Activated naive CD8-positive, alpha-beta T cell treated with anti-CD3 and anti-CD28 coated beads, Interleukin-2, amount 10 ng/mL, durations not matched to agents 7 days and 5 days (primary cell): ENCODE data around the gene BID. TPM values are rescaled to one million over a fixed set of nuclear protein-coding genes. Genes with fewer than 3 reads are reported as not detected.
A peak's percentile ranks its signal among the peaks of the same experiment; 100 is the strongest.
"Not testable (repeated sequence)": the region's sequence is repeated elsewhere in the genome, so short reads cannot be mapped to it uniquely, and the experiment has no call there.

Source experiments
- ATAC-seq: fragments of 150-1000 bp; cut with Tn5 transposase; one replicate; pipeline ENCODE4 v1.10.0; 2021; ENCODE audit warnings: low read depth, moderate library complexity
- POLR2A ChIA-PET: fragments of 350-600 bp; sonication (Branson Sonifier 250); formaldehyde crosslinking; loops from one replicate; lab custom pipeline; 2021; ENCODE audit warnings: antibody characterized with exemption; lab: Charles Lee
- DNase-seq: peaks from one replicate; pipeline ENCODE4 v3.0.0; 2021
- H3K27ac Mint-ChIP-seq: one replicate; pipeline ENCODE4 v1.8.0; 2022; ENCODE audit warnings: mild to moderate bottlenecking, mixed read lengths
- H3K27me3 Mint-ChIP-seq: one replicate; pipeline ENCODE4 v1.8.0; 2022; ENCODE audit warnings: mild to moderate bottlenecking, moderate library complexity, mixed read lengths
- H3K36me3 Mint-ChIP-seq: one replicate; pipeline ENCODE4 v1.8.0; 2021; ENCODE audit warnings: mild to moderate bottlenecking, mixed read lengths
- H3K4me1 Mint-ChIP-seq: one replicate; pipeline ENCODE4 v1.8.0; 2021; ENCODE audit warnings: mixed read lengths
- H3K4me3 Mint-ChIP-seq: one replicate; pipeline ENCODE4 v1.8.0; 2022; ENCODE audit warnings: mild to moderate bottlenecking, moderate library complexity, mixed read lengths
- H3K9me3 Mint-ChIP-seq: one replicate; pipeline ENCODE4 v1.8.0; 2021; ENCODE audit warnings: mixed read lengths
- total RNA-seq, 2 experiments: library from RNA; stranded (reverse); gene quantifications; one replicate each; pipeline ENCODE4 v1.2.3, GENCODE V29; 2021

BID gene
- total RNA-seq, 2 experiments from 2014 or later = 33.6 to 35.6 TPM

DNA sequence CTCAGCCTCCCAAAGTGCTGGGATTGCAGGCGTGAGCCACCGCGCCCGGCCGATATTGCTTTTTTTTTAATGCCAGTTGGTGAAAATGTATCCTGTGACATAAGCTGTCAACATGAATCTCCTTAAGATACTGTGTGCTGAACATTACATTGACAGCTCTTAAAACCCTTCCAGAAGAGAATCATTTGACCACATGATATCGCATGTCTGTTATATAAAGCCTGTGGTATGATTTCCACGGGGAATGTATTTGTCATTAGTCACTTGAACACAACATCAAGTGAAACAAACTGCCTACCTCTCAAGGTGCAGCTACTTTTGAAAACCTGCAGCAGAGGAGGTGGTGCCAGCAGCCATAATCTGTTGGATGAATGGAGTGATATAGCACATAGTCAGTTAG is 68.7 kb downstream of the BID start:
- no peak for DNase-seq
- peaks cover 22% of the 10 kb centered on the region for H3K36me3 Mint-ChIP-seq
- H3K4me3 Mint-ChIP-seq = no peak overlapping the region
- peaks cover 11% of the 10 kb centered on the region for H3K4me1 Mint-ChIP-seq
- no peak for ATAC-seq
- peak overlapping the region; percentile 58 for H3K27ac Mint-ChIP-seq
- no peaks in the 10 kb centered on the region for H3K27me3 Mint-ChIP-seq
- POLR2A ChIA-PET = interaction anchor here (0.7 to 0.9 kb wide), 2 partner anchors 56 to 67 kb away, joined by 3 to 7 read pairs; partner anchors contain the start of gene BCL2L13
- H3K9me3 Mint-ChIP-seq = no peaks in the 10 kb centered on the region

DNA sequence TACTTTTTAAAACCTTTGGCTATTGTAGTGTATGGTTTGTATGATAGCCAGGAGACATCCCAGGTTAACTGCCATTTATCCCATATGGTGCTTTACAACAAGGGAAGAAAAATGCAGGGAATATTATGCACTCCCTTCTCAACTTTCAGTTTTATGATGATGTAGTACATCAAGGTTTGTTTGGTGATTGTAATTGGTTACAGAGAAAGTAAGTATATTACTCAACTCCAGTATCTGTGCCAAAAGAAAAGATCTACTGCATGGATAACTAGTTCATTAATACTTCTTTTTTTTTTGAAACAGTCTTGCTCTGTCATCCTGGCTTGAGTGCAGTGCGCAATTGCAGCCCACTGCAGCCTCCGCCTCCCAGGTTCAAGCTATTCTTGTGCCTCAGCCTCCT is 70.5 kb downstream of the BID start:
- ATAC-seq (no peak), DNase-seq (no peak)
- Mint-ChIP-seq H3K36me3 (peaks cover 19% of the 10 kb centered on the region), H3K27ac (no peak overlapping the region), H3K27me3 (no peaks in the 10 kb centered on the region), H3K9me3 (no peaks in the 10 kb centered on the region), H3K4me1 (peaks cover 13% of the 10 kb centered on the region), H3K4me3 (no peak overlapping the region)
- POLR2A ChIA-PET = no interaction called here

DNA sequence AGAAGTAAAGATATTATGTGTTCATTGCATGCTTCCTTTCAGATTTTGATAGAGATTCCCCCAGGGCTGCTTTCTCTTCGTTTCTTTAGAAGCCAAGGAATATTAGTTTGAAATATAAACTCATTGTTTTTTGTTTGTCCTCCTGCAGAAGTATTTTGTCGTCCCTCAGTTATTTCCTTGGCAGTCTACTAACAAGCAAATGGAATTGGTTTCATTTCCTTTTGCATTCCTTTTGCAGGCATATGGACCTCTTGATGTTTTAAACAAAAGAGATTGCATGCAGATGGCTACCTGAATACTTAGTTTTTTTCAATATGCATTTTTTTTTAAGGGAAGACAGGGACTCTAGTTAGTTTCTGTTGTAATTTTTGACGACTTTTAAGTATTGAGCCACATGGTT is 73.5 kb downstream of the BID start:
- Mint-ChIP-seq H3K4me1 (peaks cover 10% of the 10 kb centered on the region), H3K36me3 (peaks cover 17% of the 10 kb centered on the region), H3K27ac (no peak overlapping the region), H3K4me3 (no peak overlapping the region), H3K9me3 (no peaks in the 10 kb centered on the region), H3K27me3 (no peaks in the 10 kb centered on the region)
- DNase-seq (no peak), ATAC-seq (no peak)
- POLR2A ChIA-PET = no interaction called here

DNA sequence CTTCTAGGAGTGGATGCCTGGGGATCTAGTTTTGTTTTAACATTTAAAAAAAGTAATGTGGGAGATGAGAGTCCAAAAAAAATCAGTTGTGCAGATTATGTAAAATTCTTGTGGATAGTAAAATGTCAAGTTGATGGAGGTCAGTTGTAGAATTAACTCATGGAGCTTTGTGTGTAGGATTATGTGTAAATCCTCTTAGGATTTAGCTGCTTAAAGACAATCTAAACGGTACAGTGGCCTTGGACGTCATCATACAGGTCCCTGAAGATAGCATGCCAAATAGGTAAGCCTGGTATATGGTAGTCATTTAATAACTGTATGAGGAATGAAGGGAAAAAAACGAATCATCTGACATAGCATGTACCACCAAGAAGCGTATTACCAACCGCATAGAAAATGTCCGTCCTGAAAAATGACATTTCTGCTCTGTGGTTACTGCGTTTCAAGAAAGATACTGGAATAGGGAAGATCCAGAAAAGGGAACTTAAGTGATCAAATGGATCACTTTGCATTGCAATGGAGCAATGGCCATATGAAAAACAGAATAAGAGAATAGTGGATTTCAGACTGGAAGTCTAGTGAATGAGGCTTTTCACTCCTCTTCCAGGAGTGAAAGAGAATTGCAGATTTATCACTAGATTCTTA is 74.5 kb downstream of the BID start:
- DNase-seq (no peak), ATAC-seq (no peak)
- peaks cover 13% of the 10 kb centered on the region for H3K4me1 Mint-ChIP-seq
- no peak overlapping the region for H3K4me3 Mint-ChIP-seq
- H3K36me3 Mint-ChIP-seq = peaks cover 13% of the 10 kb centered on the region
- H3K27me3 Mint-ChIP-seq = no peaks in the 10 kb centered on the region
- no peaks in the 10 kb centered on the region for H3K9me3 Mint-ChIP-seq
- H3K27ac Mint-ChIP-seq = no peak overlapping the region
- POLR2A ChIA-PET = no interaction called here

DNA sequence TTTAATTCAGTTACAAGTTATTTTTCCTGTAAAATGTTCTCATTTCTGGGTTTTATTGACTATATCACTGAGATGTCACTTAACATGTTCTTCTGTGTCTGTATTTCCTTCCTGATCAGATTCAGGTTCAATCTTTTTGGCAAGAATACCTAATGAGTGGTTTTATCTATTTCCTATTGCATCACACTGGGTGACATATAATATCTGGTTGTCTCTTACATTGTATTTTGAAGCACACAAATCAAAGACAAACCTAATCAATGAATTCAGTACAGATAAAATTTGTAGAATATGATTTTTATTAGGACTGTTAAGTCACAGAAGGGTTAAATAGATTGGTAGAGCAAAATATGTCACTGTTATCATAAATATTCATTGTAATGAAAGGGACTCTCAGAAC is 75.3 kb downstream of the BID start:
- H3K9me3 Mint-ChIP-seq = peaks cover 1% of the 10 kb centered on the region
- H3K36me3 Mint-ChIP-seq = peaks cover 13% of the 10 kb centered on the region
- DNase-seq (no peak), ATAC-seq (no peak)
- H3K4me3 Mint-ChIP-seq = no peak overlapping the region
- H3K27ac Mint-ChIP-seq = peak overlapping the region; percentile 37
- H3K4me1 Mint-ChIP-seq = peaks cover 17% of the 10 kb centered on the region
- POLR2A ChIA-PET = no interaction called here
- H3K27me3 Mint-ChIP-seq = no peaks in the 10 kb centered on the region

DNA sequence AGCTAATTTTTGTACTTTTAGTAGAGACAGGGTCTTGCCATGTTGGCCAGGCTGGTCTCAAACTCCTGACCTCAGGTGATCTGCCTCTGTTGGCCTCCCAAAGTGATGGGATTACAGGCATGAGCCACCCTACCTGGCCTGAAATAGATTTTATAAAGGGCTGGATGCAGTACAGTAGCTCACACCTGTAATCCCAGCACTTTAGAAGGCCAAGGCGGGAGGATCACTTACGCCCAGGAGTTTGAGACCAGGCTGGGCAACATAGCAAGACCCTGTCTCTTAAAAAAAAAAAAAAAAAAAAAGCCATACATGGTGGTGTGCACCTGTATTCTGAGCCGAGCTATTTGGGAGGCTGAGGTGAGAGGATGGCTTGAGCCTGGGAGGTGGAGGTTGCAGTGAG is 76.0 kb downstream of the BID start:
- not testable (repeated sequence) for H3K4me3 Mint-ChIP-seq, DNase-seq, H3K9me3 Mint-ChIP-seq, H3K27me3 Mint-ChIP-seq, H3K27ac Mint-ChIP-seq, H3K36me3 Mint-ChIP-seq, ATAC-seq
- POLR2A ChIA-PET = interaction anchor here (0.6 kb wide), 1 partner anchor 52 kb away, joined by 3 read pairs; no protein-coding TSS in a partner anchor
- peaks cover 17% of the 10 kb centered on the region for H3K4me1 Mint-ChIP-seq

DNA sequence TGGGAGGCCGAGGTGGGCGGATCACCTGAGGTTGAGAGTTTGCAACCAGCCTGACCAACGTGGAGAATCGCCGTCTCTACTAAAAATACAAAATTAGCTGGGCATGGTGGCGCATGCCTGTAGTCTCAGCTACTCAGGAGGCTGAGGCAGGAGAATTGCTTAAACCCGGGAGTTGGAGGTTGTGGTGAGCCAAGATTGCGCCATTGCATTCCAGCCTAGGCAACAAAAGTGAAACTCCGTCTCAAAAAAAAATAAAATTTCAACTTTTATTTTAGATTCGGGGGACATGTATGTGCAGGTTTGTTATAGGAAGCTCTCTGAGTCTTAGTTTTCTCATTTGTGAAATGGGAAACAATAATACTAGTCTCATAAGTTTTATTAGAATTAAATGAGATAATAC is 77.1 kb downstream of the BID start:
- H3K27ac Mint-ChIP-seq, H3K4me3 Mint-ChIP-seq, ATAC-seq, DNase-seq, H3K36me3 Mint-ChIP-seq, POLR2A ChIA-PET, H3K27me3 Mint-ChIP-seq, H3K9me3 Mint-ChIP-seq: not testable (repeated sequence)
- H3K4me1 Mint-ChIP-seq = peaks cover 17% of the 10 kb centered on the region

DNA sequence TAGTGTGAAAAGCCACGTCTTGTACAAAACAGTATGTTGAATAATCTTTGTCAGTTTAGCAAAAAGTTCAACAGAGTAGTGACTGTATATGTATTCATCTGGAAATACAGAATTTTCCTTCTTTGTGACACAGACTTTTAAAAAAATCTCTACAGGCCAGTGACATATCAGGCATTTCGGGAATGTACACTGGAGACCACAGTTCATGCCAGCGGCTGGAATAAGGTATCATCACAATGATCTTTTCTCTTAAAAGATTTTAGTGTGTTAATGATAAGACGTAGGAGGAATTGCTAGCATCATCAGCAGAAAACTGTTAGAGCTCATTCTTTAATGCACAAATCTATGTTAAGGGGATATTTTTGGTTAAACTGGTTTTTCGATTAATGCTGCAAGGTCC is 78.3 kb downstream of the BID start:
- DNase-seq (no peak), ATAC-seq (no peak)
- POLR2A ChIA-PET = no interaction called here
- Mint-ChIP-seq H3K4me3 (no peak overlapping the region), H3K27me3 (no peaks in the 10 kb centered on the region), H3K4me1 (peaks cover 17% of the 10 kb centered on the region), H3K27ac (no peak overlapping the region), H3K9me3 (peaks cover 1% of the 10 kb centered on the region), H3K36me3 (peaks cover 9% of the 10 kb centered on the region)

DNA sequence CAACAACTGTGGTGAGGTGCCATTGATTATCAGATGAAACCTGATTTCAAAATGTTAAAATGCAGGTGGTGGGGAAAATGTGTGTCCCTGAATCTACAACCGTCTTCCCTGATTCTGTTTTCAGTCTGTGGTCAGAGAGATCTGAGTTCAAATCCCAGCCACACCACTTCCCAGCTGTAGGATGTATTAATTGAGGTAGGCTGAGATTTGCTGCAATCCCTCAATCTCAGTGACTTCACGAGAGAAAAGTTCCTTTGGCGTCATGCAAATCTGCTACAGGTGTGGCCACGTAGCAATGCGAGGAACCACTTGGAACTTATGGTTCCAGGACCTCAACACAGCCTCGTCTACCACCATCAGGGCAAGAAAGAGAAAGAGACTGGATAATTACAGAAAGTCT is 79.5 kb downstream of the BID start:
- DNase-seq (no peak), ATAC-seq (no peak)
- H3K27ac Mint-ChIP-seq = peak overlapping the region; percentile 30
- H3K36me3 Mint-ChIP-seq = peaks cover 9% of the 10 kb centered on the region
- peaks cover 1% of the 10 kb centered on the region for H3K9me3 Mint-ChIP-seq
- H3K4me1 Mint-ChIP-seq = peaks cover 17% of the 10 kb centered on the region
- POLR2A ChIA-PET = no interaction called here
- no peaks in the 10 kb centered on the region for H3K27me3 Mint-ChIP-seq
- H3K4me3 Mint-ChIP-seq = no peak overlapping the region

DNA sequence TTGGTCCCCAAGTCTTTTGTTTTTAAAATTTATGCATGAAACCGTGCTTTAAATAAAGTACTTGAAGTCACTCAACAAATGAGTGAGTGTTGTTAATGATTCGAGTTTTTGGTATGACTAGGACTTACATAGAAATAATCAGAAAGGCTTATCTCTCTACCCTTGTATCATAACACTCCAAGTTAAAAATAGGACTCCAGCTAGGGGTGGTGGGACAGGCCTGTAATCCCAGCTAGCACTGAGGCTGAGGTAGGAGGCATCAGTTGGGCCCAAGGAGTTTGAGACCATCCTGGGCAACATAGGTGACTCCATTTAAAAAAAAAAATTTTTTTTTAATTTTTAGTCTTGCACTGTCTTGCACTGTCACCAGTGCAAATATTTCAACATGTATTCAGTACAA is 80.1 kb downstream of the BID start:
- peaks cover 9% of the 10 kb centered on the region for H3K36me3 Mint-ChIP-seq
- POLR2A ChIA-PET = no interaction called here
- DNase-seq (no peak), ATAC-seq (no peak)
- H3K27ac Mint-ChIP-seq = no peak overlapping the region
- no peak overlapping the region for H3K4me3 Mint-ChIP-seq
- peaks cover 1% of the 10 kb centered on the region for H3K9me3 Mint-ChIP-seq
- H3K4me1 Mint-ChIP-seq = peaks cover 17% of the 10 kb centered on the region
- no peaks in the 10 kb centered on the region for H3K27me3 Mint-ChIP-seq

DNA sequence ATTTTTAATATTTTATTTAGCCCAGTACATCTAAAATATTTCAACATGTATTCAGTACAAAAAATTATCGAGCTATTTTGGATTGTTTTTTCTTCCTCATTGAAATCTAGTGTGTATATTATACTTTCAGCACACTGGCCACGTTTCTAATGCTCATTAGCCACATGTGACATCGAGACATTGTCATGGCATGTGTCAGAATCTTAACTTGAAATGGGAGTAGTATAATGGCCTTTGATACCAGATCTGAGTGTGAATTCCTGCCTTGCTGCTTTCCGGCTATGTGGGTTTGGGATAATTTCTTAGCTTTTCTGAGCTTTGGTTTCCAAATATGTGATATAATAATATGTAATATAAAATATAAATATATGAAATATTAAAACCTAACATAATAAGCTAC is 81.4 kb downstream of the BID start:
- Mint-ChIP-seq H3K4me3 (no peak overlapping the region), H3K4me1 (peaks cover 11% of the 10 kb centered on the region), H3K9me3 (peaks cover 1% of the 10 kb centered on the region), H3K27ac (no peak overlapping the region), H3K27me3 (no peaks in the 10 kb centered on the region), H3K36me3 (peaks cover 9% of the 10 kb centered on the region)
- DNase-seq (no peak), ATAC-seq (no peak)
- POLR2A ChIA-PET = interaction anchor here (0.6 to 1.7 kb wide), 2 partner anchors 36 to 54 kb away, joined by 3 to 4 read pairs; partner anchors contain the start of gene BCL2L13

DNA sequence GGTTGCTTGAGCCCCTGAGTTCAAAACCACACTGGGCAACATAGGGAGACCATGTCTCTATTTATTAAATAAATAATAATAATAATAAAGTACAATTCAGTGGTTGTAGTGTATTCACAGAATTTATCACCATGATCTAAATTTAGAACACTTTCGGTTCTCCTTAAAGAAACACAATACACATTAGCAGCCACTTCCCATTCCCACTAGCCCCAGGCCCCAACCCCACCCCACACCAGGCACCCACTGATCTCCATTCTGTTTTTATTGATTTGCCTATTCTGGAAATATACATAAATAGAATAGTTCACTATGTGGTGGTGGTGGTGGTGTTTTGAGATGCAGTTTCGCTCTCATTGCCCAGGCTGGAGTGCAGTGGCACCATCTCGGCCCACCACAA is 90.0 kb downstream of the BID start:
- Mint-ChIP-seq H3K27me3 (no peaks in the 10 kb centered on the region), H3K27ac (no peak overlapping the region), H3K4me1 (peaks cover 3% of the 10 kb centered on the region), H3K36me3 (peaks cover 1% of the 10 kb centered on the region), H3K9me3 (no peaks in the 10 kb centered on the region), H3K4me3 (no peak overlapping the region)
- ATAC-seq = no peak
- DNase-seq = no peak
- POLR2A ChIA-PET = no interaction called here
